ENCODE measurements around the gene TBC1D25. TPM values are rescaled to one million over a fixed set of nuclear protein-coding genes. Genes with fewer than 3 reads are reported as not detected.
A peak's percentile ranks its signal among the peaks of the same experiment; 100 is the strongest.

The TBC1D25 gene
- total and polyA plus RNA-seq, 2 donors from 2014 or later, result 6.0 to 16.3 TPM

DNA sequence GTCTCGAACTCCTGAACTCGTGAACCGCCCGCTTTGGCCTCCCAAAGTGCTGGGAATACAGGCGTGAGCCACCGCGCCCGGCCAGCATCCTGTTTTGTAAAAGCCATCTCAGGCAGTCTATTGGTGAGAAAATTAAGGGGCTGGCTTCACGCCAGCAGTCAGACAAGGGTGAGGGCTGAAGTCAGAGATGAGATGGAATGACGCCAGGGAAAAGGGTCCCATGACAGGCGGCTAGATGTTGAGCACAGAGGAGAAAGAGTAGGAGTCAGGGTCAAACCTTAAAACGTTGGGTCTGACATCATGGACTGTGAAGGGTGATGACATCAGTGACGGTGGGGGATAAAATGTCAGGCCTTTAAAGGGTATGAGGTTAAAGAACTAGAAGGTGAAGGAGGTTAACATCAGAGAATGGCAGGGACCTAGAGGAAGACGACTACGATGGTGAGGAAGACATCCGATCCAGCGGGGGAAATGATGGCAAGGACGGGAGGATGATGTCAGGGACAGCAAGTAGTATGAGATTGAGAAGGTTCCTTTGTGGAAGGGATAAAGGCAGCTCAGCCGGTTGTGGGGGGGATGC, 34.3 kb downstream of the TBC1D25 start:
- peak in 4 of 5 donors; percentile 12 to 83 (median 55) for DNase-seq
- no peaks in the 10 kb centered on the region for H3K27me3 ChIP-seq (ENCODE audit: control insufficient read depth, insufficient read depth, low read length)
- no peaks in the 10 kb centered on the region for H3K9me3 ChIP-seq (ENCODE audit: control insufficient read depth in 2 of 3, insufficient read depth in 1 of 3, low read length in 3 of 3)
- H3K27ac ChIP-seq (ENCODE audit: low read depth in 2 of 2, low read length in 2 of 2), result peak overlapping the region; percentile 85 to 99
- H3K36me3 ChIP-seq (ENCODE audit: control insufficient read depth in 2 of 3, insufficient read depth in 3 of 3, low read length in 3 of 3), result peaks cover 15 to 31% (median 15%) of the 10 kb centered on the region in 3 donors
- peak overlapping the region; percentile 87 to 97 (median 95) for H3K4me3 ChIP-seq (ENCODE audit: low read length in 3 of 3)
- TF ChIP-seq, protein P1, sequence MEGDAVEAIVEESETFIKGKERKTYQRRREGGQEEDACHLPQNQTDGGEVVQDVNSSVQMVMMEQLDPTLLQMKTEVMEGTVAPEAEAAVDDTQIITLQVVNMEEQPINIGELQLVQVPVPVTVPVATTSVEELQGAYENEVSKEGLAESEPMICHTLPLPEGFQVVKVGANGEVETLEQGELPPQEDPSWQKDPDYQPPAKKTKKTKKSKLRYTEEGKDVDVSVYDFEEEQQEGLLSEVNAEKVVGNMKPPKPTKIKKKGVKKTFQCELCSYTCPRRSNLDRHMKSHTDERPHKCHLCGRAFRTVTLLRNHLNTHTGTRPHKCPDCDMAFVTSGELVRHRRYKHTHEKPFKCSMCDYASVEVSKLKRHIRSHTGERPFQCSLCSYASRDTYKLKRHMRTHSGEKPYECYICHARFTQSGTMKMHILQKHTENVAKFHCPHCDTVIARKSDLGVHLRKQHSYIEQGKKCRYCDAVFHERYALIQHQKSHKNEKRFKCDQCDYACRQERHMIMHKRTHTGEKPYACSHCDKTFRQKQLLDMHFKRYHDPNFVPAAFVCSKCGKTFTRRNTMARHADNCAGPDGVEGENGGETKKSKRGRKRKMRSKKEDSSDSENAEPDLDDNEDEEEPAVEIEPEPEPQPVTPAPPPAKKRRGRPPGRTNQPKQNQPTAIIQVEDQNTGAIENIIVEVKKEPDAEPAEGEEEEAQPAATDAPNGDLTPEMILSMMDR (IDR thresholded peaks at IDR 0.05; ENCODE audit: borderline replicate concordance, extremely low read depth, insufficient read depth), result no peak
- peak overlapping the region; percentile 46 to 97 (median 88) for H3K9ac ChIP-seq (ENCODE audit: low read length in 3 of 3)
- H3K4me1 ChIP-seq (ENCODE audit: control insufficient read depth in 2 of 3, insufficient read depth in 2 of 3, low read depth in 1 of 3, low read length in 3 of 3), result peaks cover 0 to 14% (median 10%) of the 10 kb centered on the region in 3 donors
- intact Hi-C loops (cut with DNase I), result no loop called here
- no peak for FAIRE-seq

DNA sequence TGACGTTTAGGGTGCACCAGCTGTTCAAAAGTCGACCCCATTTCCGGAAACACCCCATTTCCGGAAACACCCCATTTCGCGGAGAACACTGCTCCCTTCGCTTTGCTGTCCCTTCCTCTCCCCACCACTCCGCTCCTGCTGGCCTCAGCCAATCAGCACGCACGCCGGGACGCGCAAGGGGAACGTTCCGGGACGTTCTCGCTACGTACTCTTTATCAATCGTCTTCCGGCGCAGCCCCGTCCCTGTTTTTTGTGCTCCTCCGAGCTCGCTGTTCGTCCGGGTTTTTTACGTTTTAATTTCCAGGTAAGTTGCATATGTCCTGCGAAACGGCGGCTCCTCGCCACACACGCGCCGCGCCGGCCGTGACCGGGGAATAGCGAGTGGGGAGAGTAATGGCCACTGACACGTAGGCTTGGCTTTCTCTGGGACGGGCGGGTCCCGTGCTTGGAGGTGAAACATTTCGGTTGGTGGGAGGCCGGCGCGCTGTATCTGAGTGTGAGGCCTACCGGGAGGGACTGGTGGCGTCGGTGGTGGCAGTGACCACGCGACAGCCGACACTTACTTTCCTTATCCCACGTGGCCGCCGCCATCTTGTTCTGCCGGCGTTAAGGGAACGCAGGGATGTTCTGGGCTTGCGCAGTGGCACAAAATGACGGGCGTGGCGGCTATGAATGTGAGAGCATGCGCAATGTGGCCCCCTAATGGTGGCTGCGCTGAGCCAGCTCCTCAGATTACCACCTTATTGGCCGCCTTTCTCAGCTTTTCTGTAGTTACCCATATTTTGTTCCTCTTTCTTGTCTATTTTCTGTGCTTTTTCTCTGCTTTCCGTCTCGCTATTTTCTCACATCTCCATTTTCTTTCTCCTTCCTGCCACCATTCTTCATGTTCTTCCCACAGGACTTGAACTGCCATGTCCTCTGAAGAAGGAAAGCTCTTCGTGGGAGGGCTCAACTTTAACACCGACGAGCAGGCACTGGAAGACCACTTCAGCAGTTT, 35.1 kb downstream of the TBC1D25 start, which contains the start of gene RBM3:
Gene RBM3, plus strand, starts transcription at position 215 of the 997 bp plus-strand sequence. Its CDS starts 697 bp downstream, at position 912.
- TF ChIP-seq, protein P1 (IDR thresholded peaks at IDR 0.05; ENCODE audit: borderline replicate concordance, extremely low read depth, insufficient read depth), result peak; percentile 12
- H3K9ac ChIP-seq (ENCODE audit: low read length in 3 of 3), result peak within 1 kb of the TSS; percentile 87 to 97 (median 88)
- peaks cover 0 to 14% (median 10%) of the 10 kb centered on the region in 3 donors for H3K4me1 ChIP-seq (ENCODE audit: control insufficient read depth in 2 of 3, insufficient read depth in 2 of 3, low read depth in 1 of 3, low read length in 3 of 3)
- DNase-seq, result peak; percentile 91 to 98 (median 95)
- peak within 1 kb of the TSS; percentile 99 for H3K27ac ChIP-seq (ENCODE audit: low read depth in 2 of 2, low read length in 2 of 2)
- H3K4me3 ChIP-seq (ENCODE audit: low read length in 3 of 3), result peak within 1 kb of the TSS; percentile 87 to 97 (median 95)
- intact Hi-C loops (cut with DNase I), result no loop called here
- H3K9me3 ChIP-seq (ENCODE audit: control insufficient read depth in 2 of 3, insufficient read depth in 1 of 3, low read length in 3 of 3), result no peaks in the 10 kb centered on the region
- no peaks in the 10 kb centered on the region for H3K27me3 ChIP-seq (ENCODE audit: control insufficient read depth, insufficient read depth, low read length)
- peaks cover 15 to 32% (median 15%) of the 10 kb centered on the region in 3 donors for H3K36me3 ChIP-seq (ENCODE audit: control insufficient read depth in 2 of 3, insufficient read depth in 3 of 3, low read length in 3 of 3)
- FAIRE-seq, result peak; percentile 3

DNA sequence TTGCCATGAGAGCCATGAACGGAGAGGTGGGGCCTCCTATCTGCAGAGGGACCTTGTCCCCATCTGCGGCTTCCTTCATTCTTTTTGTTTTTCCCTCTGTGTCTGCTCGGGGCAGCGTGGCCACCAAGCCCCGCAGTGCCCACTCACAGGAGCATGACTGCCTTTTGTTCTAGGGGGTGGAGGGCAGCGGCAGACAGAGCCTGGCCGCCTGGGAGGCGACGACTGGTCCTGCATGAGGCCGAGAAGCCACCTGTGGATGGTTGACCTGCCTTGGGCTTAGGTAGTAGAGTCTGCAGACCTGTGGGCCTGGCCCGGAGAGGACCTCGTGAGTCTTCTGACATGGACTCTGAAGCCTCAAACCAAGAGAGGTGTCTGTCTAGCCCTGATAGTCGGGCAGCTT, 36.1 kb downstream of the TBC1D25 start:
- no peak for DNase-seq

More for the DNA sequence above, 36.1 kb downstream of the TBC1D25 start:
- H3K27ac ChIP-seq (ENCODE audit: low read depth in 2 of 2, low read length in 2 of 2), result peak overlapping the region in 1 of 2 donors; percentile 99
- no peak for FAIRE-seq
- no peaks in the 10 kb centered on the region for H3K9me3 ChIP-seq (ENCODE audit: control insufficient read depth in 2 of 3, insufficient read depth in 1 of 3, low read length in 3 of 3)
- peak overlapping the region in 2 of 3 donors; percentile 87 to 97 for H3K9ac ChIP-seq (ENCODE audit: low read length in 3 of 3)
- no peaks in the 10 kb centered on the region for H3K27me3 ChIP-seq (ENCODE audit: control insufficient read depth, insufficient read depth, low read length)
- peaks cover 15 to 32% (median 15%) of the 10 kb centered on the region in 3 donors for H3K36me3 ChIP-seq (ENCODE audit: control insufficient read depth in 2 of 3, insufficient read depth in 3 of 3, low read length in 3 of 3)
- intact Hi-C loops (cut with DNase I), result no loop called here
- TF ChIP-seq, protein P1 (IDR thresholded peaks at IDR 0.05; ENCODE audit: borderline replicate concordance, extremely low read depth, insufficient read depth), result no peak
- peaks cover 0 to 14% (median 10%) of the 10 kb centered on the region in 3 donors for H3K4me1 ChIP-seq (ENCODE audit: control insufficient read depth in 2 of 3, insufficient read depth in 2 of 3, low read depth in 1 of 3, low read length in 3 of 3)
- H3K4me3 ChIP-seq (ENCODE audit: low read length in 3 of 3), result peak overlapping the region; percentile 87 to 95 (median 95)
